Common myeloid progenitor, CD34-positive (primary cell): ENCODE results near the gene BEND5.

ENCODE experiments used
- CTCF ChIA-PET: fragments of 350-600 bp; sonication (Branson Sonifier 250); formaldehyde crosslinking; loops from one replicate; lab custom pipeline; 2021; ENCODE audit warnings: antibody characterized with exemption; lab: Charles Lee
- POLR2A ChIA-PET: fragments of 350-600 bp; sonication (Branson Sonifier 250); formaldehyde crosslinking; loops from one replicate; lab custom pipeline; 2021; ENCODE audit warnings: antibody characterized with exemption; lab: Charles Lee
- DNase-seq, 3 donors: peaks; one replicate each; pipeline versions ENCODE4 v3.0.0 to v3.0.0-alpha.2; 2013
- H3K27ac ChIP-seq, 2 experiments: 1 replicate in 1 of 2; 2 replicates in 1 of 2; pipeline ENCODE4 v1.7.0; 2013; ENCODE audit warnings: inconsistent platforms in 2 of 2, low read length in 2 of 2, mild to moderate bottlenecking in 2 of 2, low read depth in 1 of 2, moderate library complexity in 1 of 2; ENCODE audit not compliant: severe bottlenecking in 2 of 2, insufficient read depth in 1 of 2, poor library complexity in 1 of 2
- H3K27me3 ChIP-seq, 5 experiments: replicated peaks in 2 of 5; 1 replicate in 3 of 5; 2 replicates in 2 of 5; pipeline versions ENCODE4 v1.6.1 to v1.7.0; 2013; ENCODE audit warnings: low read length in 4 of 5, mild to moderate bottlenecking in 2 of 5, moderate library complexity in 2 of 5, inconsistent platforms in 1 of 5; ENCODE audit not compliant: insufficient read depth in 5 of 5, control insufficient read depth in 4 of 5
- H3K36me3 ChIP-seq, 4 experiments: 1 replicate in 2 of 4; 2 replicates in 2 of 4; pipeline versions ENCODE4 v1.6.1 to v1.7.0; 2013; ENCODE audit warnings: low read length in 3 of 4, control low read depth in 1 of 4, mild to moderate bottlenecking in 1 of 4; ENCODE audit not compliant: control insufficient read depth in 4 of 4, insufficient read depth in 4 of 4
- H3K4me1 ChIP-seq, 4 experiments: 1 replicate in 3 of 4; 2 replicates in 1 of 4; pipeline versions ENCODE4 v1.6.1 to v1.7.1; 2013; ENCODE audit warnings: low read length in 3 of 4, mild to moderate bottlenecking in 3 of 4, control low read depth in 1 of 4, inconsistent platforms in 1 of 4, moderate library complexity in 1 of 4; ENCODE audit not compliant: control insufficient read depth in 4 of 4, insufficient read depth in 4 of 4; ENCODE audit errors: control extremely low read depth in 1 of 4
- H3K4me3 ChIP-seq, 7 experiments: 1 replicate in 4 of 7; 2 replicates in 3 of 7; pipeline versions ENCODE4 v1.5.1 to v1.7.0; 2013; ENCODE audit warnings: mild to moderate bottlenecking in 7 of 7, low read length in 6 of 7, moderate library complexity in 6 of 7, inconsistent platforms in 2 of 7, low read depth in 2 of 7, control low read depth in 1 of 7; ENCODE audit not compliant: insufficient read depth in 4 of 7, control insufficient read depth in 1 of 7; ENCODE audit errors: extremely low read depth in 1 of 7
- H3K9me3 ChIP-seq, 5 experiments: 1 replicate in 4 of 5; 2 replicates in 1 of 5; pipeline versions ENCODE4 v1.6.1 to v1.7.1; 2013; ENCODE audit warnings: low read length in 4 of 5, mild to moderate bottlenecking in 2 of 5, inconsistent platforms in 1 of 5, low read depth in 1 of 5, moderate library complexity in 1 of 5; ENCODE audit not compliant: control insufficient read depth in 4 of 5, insufficient read depth in 2 of 5; ENCODE audit errors: control extremely low read depth in 1 of 5
- WGBS: methylation state at CpG from one replicate; pipeline ENCODE4 v1.1.5; 2013; ENCODE audit not compliant: insufficient coverage; 5-methylcytosine and 5-hydroxymethylcytosine counted together

The BEND5 gene

DNA sequence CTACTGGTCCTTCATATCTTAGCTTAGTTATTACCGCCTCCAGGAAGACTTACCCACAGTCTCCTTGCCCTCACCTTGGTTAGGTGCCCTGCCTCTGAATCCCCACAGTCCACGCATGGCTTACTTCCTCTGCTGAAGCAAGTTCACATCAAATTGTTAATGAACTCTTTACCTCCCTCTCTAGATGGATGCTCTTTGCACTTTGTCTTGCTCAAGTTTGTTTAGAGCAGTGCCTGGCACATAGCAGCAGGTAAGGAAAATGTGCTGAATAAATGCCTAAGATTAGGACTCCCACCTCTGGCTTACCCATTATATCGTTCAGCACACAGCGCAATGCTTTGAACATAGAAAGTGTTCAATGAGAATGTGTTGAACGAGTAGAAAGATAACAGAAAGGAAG, 90.5 kb downstream of the BEND5 start:
- H3K4me3 ChIP-seq = no peak overlapping the region
- 100% methylated on average over 3 of the region's 5 CpGs for WGBS
- ChIA-PET POLR2A (no interaction called here), CTCF (interaction anchor here (0.9 to 1.1 kb wide), 2 partner anchors 8 to 131 kb away, joined by 3 to 4 read pairs; no protein-coding TSS in a partner anchor)
- no peaks in the 10 kb centered on the region for H3K9me3 ChIP-seq
- H3K27ac ChIP-seq = no peak overlapping the region
- H3K27me3 ChIP-seq = no peaks in the 10 kb centered on the region
- H3K36me3 ChIP-seq = no peaks in the 10 kb centered on the region
- peaks cover 0 to 2% (median 0%) of the 10 kb centered on the region in 4 experiments for H3K4me1 ChIP-seq
- DNase-seq = no peak

GRCh38 chr1:48684381-48684780, 92.3 kb downstream of the BEND5 start:
- Histone ChIP-seq H3K4me3 (no peak overlapping the region), H3K4me1 (no peaks in the 10 kb centered on the region), H3K27ac (no peak overlapping the region), H3K27me3 (no peaks in the 10 kb centered on the region), H3K36me3 (no peaks in the 10 kb centered on the region), H3K9me3 (no peaks in the 10 kb centered on the region)
- ChIA-PET CTCF (no interaction called here), POLR2A (no interaction called here)
- 98% methylated on average over 4 of the region's 4 CpGs for WGBS
- no peak for DNase-seq

DNA sequence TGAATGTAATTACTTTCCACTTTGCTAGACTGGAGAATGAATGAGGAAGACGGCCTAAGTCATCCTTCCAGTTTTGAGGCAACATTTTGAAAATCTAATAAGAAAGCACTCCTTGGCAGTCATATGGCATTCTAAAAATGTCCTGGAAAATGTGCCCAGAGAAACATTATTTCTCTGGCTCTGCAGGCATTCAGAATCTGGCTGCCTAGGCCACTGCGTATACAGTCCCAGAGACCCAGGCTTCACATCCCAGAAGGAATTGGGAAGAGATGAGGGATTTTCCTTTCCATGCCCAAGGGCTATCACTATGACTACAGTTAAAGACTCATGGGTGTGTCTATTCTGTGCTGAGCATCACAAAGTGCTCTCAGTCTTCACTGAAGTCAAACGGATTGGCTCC, 92.9 kb downstream of the BEND5 start:
- no peak overlapping the region for H3K4me3 ChIP-seq
- H3K27me3 ChIP-seq = no peaks in the 10 kb centered on the region
- POLR2A ChIA-PET = no interaction called here
- H3K9me3 ChIP-seq = no peaks in the 10 kb centered on the region
- H3K4me1 ChIP-seq = no peaks in the 10 kb centered on the region
- H3K27ac ChIP-seq = no peak overlapping the region
- CTCF ChIA-PET = interaction anchor here (1.5 kb wide), 1 partner anchor 10 kb away, joined by 6 read pairs; no protein-coding TSS in a partner anchor
- WGBS = 100% methylated on average over 2 of the region's 3 CpGs
- no peak for DNase-seq
- no peaks in the 10 kb centered on the region for H3K36me3 ChIP-seq

GRCh38 chr1:48681476-48682305, 95.0 kb downstream of the BEND5 start:
- ChIA-PET CTCF (interaction anchor here (0.7 to 1.5 kb wide), 2 partner anchors 14 to 104 kb away, joined by 3 read pairs; no protein-coding TSS in a partner anchor), POLR2A (no interaction called here)
- H3K4me3 ChIP-seq = no peak overlapping the region
- H3K27ac ChIP-seq = no peak overlapping the region
- DNase-seq = no peak
- no peaks in the 10 kb centered on the region for H3K36me3 ChIP-seq
- no peaks in the 10 kb centered on the region for H3K27me3 ChIP-seq
- 93% methylated on average over 2 of the region's 4 CpGs for WGBS
- no peaks in the 10 kb centered on the region for H3K4me1 ChIP-seq
- no peaks in the 10 kb centered on the region for H3K9me3 ChIP-seq

- no peaks in the 10 kb centered on the region for H3K36me3 ChIP-seq
- H3K27me3 ChIP-seq = peaks cover 0 to 2% (median 0%) of the 10 kb centered on the region in 5 experiments
- H3K4me3 ChIP-seq = no peak overlapping the region
- no peaks in the 10 kb centered on the region for H3K9me3 ChIP-seq
- POLR2A ChIA-PET = no interaction called here
- CTCF ChIA-PET = interaction anchor here (1.5 to 4.5 kb wide), 4 partner anchors 16 to 1668 kb away, joined by 3 to 43 read pairs (median 4); no protein-coding TSS in a partner anchor
- 75% methylated on average over 7 of the region's 10 CpGs for WGBS
- H3K4me1 ChIP-seq = no peaks in the 10 kb centered on the region
- no peak overlapping the region for H3K27ac ChIP-seq
- DNase-seq = no peak
Measured at GRCh38 chr1:48680411-48681035, 96.2 kb downstream of the BEND5 start.

- no peaks in the 10 kb centered on the region for H3K9me3 ChIP-seq
- CTCF ChIA-PET = interaction anchor here (1.5 to 4.5 kb wide), 3 partner anchors 107 to 1669 kb away, joined by 3 to 43 read pairs (median 5); no protein-coding TSS in a partner anchor
Measured at GRCh38 chr1:48679859-48680258, 96.8 kb downstream of the BEND5 start.

More at GRCh38 chr1:48679859-48680258, 96.8 kb downstream of the BEND5 start:
- Histone ChIP-seq H3K4me3 (no peak overlapping the region), H3K36me3 (no peaks in the 10 kb centered on the region), H3K4me1 (no peaks in the 10 kb centered on the region), H3K27ac (no peak overlapping the region), H3K27me3 (peaks cover 0 to 2% (median 0%) of the 10 kb centered on the region in 5 experiments)
- WGBS = 95% methylated on average over 6 of the region's 6 CpGs
- POLR2A ChIA-PET = no interaction called here
- DNase-seq = no peak
